ENCODE results near the gene SELENOS. TPM values are rescaled to one million over a fixed set of nuclear protein-coding genes. Genes with fewer than 3 reads are reported as not detected.
A peak's percentile ranks its signal among the peaks of the same experiment; 100 is the strongest.

The SELENOS gene
- total RNA-seq, 2 experiments from 2014 or later: 18.8 to 21.6 TPM

DNA sequence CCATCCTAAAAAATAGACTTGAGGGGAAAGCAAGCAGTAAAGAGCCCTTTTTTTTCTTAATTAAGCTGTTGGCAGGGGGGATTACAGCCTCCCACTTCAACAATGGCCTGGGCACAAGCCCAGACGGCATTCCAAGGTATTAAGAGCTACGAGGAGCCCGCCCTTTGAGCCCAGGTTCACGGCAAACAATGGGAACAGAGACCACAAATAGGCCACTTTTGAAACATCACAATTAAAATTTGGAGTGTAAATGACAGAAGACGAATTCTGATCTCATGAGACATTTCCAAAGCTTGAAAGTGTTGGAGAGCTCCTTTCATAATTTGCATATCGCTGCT lies 34.3 kb downstream of the SELENOS start:
- H3K27ac Mint-ChIP-seq: peak overlapping the region; percentile 85
- peak overlapping the region; percentile 37 for H3K4me3 Mint-ChIP-seq
- H3K36me3 Mint-ChIP-seq (ENCODE audit: low read depth): peaks cover 73% of the 10 kb centered on the region
- H3K27me3 Mint-ChIP-seq: no peaks in the 10 kb centered on the region
- intact Hi-C loops (cut with micrococcal nuclease): loop anchor here (5.0 kb wide), 1 partner anchor 36 kb away; no protein-coding TSS in a partner anchor
- no peaks in the 10 kb centered on the region for H3K9me3 Mint-ChIP-seq
- POLR2A ChIA-PET: interaction anchor here (0.6 to 5.2 kb wide), 6 partner anchors 9 to 191 kb away, joined by 3 to 28 read pairs (median 4); partner anchors contain the start of genes CHSY1 and SNRPA1
- H3K4me1 Mint-ChIP-seq (ENCODE audit: low read depth): peaks cover 90% of the 10 kb centered on the region
- CTCF ChIA-PET: interaction anchor here (0.9 to 1.9 kb wide), 4 partner anchors 13 to 227 kb away, joined by 3 to 5 read pairs (median 3); no protein-coding TSS in a partner anchor
- TF ChIP-seq, protein P1, sequence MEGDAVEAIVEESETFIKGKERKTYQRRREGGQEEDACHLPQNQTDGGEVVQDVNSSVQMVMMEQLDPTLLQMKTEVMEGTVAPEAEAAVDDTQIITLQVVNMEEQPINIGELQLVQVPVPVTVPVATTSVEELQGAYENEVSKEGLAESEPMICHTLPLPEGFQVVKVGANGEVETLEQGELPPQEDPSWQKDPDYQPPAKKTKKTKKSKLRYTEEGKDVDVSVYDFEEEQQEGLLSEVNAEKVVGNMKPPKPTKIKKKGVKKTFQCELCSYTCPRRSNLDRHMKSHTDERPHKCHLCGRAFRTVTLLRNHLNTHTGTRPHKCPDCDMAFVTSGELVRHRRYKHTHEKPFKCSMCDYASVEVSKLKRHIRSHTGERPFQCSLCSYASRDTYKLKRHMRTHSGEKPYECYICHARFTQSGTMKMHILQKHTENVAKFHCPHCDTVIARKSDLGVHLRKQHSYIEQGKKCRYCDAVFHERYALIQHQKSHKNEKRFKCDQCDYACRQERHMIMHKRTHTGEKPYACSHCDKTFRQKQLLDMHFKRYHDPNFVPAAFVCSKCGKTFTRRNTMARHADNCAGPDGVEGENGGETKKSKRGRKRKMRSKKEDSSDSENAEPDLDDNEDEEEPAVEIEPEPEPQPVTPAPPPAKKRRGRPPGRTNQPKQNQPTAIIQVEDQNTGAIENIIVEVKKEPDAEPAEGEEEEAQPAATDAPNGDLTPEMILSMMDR (IDR thresholded peaks at IDR 0.05): no peak
- no peak for DNase-seq
- no peak for ATAC-seq

DNA sequence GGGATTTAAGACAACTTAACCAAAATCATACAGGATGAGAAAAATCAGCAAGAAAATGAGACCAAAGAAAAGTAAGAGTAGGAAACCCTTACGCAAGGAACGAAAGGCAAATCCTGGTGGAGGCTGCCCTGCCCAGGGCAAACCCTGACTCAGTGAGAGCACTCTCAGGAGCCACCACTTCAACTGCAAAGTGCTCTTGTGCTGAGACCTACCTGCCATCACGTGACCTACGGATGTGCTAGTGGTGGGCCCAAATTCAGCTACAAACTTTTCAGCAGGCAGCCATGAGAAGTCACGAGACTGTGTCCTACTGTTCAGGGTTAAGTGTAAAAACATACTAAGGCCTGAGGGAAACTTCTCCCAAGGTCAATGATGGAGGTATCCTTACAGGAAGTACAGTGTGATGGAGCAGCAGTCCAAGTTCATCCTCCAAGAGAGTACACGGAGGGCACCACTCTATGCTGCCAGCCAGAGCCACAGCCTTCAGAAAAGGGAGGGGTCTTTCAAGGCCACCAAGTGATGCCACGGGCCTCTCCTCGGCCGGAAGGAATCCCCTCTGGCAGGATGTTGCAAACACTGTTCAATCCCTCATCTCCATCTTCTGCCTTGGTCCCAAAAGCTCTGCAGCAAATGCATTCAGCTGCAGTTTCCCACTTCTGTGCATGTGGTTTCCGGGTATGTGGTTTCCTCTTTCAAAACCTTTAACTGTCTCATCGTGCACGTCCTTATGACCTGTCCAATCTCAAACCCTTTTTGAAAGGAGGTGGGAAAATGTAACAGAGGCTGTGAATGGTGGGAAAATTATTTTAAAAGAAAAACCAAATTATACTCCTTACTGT lies 34.9 kb downstream of the SELENOS start:
- Mint-ChIP-seq H3K36me3 (ENCODE audit: low read depth) (peaks cover 70% of the 10 kb centered on the region), H3K4me1 (ENCODE audit: low read depth) (peaks cover 87% of the 10 kb centered on the region), H3K27me3 (no peaks in the 10 kb centered on the region), H3K27ac (peak overlapping the region; percentile 85), H3K9me3 (no peaks in the 10 kb centered on the region), H3K4me3 (peak overlapping the region; percentile 37)
- ChIA-PET CTCF (interaction anchor here (0.9 to 2.0 kb wide), 7 partner anchors 13 to 234 kb away, joined by 3 to 6 read pairs (median 3); no protein-coding TSS in a partner anchor), POLR2A (interaction anchor here (1.3 to 5.2 kb wide), 5 partner anchors 10 to 52 kb away, joined by 3 to 28 read pairs (median 4); partner anchors contain the start of genes CHSY1 and SNRPA1)
- intact Hi-C loops (cut with micrococcal nuclease): loop anchor here (5.0 kb wide), 1 partner anchor 35 kb away; no protein-coding TSS in a partner anchor
- ATAC-seq (peak; percentile 76), DNase-seq (peak; percentile 82)
- TF ChIP-seq, protein P1 (IDR thresholded peaks at IDR 0.05): no peak

DNA sequence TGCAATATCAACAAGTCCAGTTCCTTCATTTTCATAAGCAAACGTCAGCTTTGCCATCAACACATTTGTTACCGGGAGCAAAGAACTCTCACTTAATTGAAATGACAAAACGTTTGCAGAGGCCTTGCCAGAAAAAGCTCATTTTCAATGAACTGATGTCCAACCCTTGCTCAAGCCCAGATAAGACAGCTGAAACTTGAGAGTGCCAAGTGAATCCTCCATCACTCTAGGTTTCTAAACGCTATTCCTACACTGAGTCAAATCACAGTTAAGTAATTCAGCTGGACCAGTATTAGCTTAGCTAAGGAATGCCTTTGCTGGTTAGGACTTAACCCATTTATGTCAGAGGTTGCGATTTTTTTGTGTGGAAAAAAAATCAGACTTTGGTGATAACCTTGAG lies 36.9 kb downstream of the SELENOS start:
- ATAC-seq (no peak), DNase-seq (no peak)
- H3K27me3 Mint-ChIP-seq: no peaks in the 10 kb centered on the region
- ChIA-PET CTCF (interaction anchor here (0.9 to 2.7 kb wide), 11 partner anchors 9 to 232 kb away, joined by 3 to 19 read pairs (median 5); partner anchors contain the start of gene CHSY1), POLR2A (interaction anchor here (0.8 to 5.2 kb wide), 8 partner anchors 9 to 114 kb away, joined by 3 to 28 read pairs (median 4); partner anchors contain the start of genes CHSY1 and SNRPA1)
- H3K4me3 Mint-ChIP-seq: peak overlapping the region; percentile 50
- H3K4me1 Mint-ChIP-seq (ENCODE audit: low read depth): peaks cover 79% of the 10 kb centered on the region
- H3K36me3 Mint-ChIP-seq (ENCODE audit: low read depth): peaks cover 67% of the 10 kb centered on the region
- no peaks in the 10 kb centered on the region for H3K9me3 Mint-ChIP-seq
- intact Hi-C loops (cut with micrococcal nuclease): loop anchor here (5.0 kb wide), 1 partner anchor 33 kb away; no protein-coding TSS in a partner anchor
- peak overlapping the region; percentile 81 for H3K27ac Mint-ChIP-seq
- TF ChIP-seq, protein P1 (IDR thresholded peaks at IDR 0.05): no peak

DNA sequence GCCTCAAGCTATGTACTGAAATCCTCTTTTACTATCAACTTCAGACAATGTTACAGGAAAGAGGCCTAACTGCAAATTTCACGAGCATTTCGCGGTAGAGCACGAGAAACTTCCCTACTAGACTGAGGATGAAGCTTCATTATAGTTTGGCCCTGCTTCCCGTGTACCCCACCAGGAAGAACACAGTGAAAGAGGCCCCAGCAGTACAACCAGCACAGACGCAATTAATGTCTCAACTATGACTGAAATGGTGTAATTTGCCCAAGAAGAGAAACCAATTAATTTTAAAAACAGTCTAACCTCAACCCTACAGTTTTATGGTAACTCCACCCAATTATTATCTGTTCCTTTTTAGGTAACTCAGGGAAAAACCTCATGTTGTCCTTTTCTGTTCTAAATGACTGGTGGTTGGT lies 37.6 kb downstream of the SELENOS start:
- CTCF ChIA-PET: interaction anchor here (0.7 to 2.7 kb wide), 11 partner anchors 8 to 232 kb away, joined by 3 to 19 read pairs (median 4); partner anchors contain the start of gene CHSY1
- Mint-ChIP-seq H3K9me3 (no peaks in the 10 kb centered on the region), H3K27ac (peak overlapping the region; percentile 81), H3K4me3 (peak overlapping the region; percentile 50), H3K27me3 (no peaks in the 10 kb centered on the region), H3K4me1 (ENCODE audit: low read depth) (peaks cover 78% of the 10 kb centered on the region), H3K36me3 (ENCODE audit: low read depth) (peaks cover 67% of the 10 kb centered on the region)
- POLR2A ChIA-PET: interaction anchor here (0.8 to 5.2 kb wide), 11 partner anchors 9 to 150 kb away, joined by 3 to 28 read pairs (median 3); partner anchors contain the start of genes CHSY1 and SNRPA1
- ATAC-seq (peak; percentile 26), DNase-seq (no peak)
- TF ChIP-seq, protein P1 (IDR thresholded peaks at IDR 0.05): no peak
- intact Hi-C loops (cut with micrococcal nuclease): loop anchor here (5.0 kb wide), 1 partner anchor 32 kb away; no protein-coding TSS in a partner anchor
